HFF-Myc (cell line): ENCODE measurements around the gene PRSS38.
A peak's percentile ranks its signal among the peaks of the same experiment; 100 is the strongest.

Experiments
- DNase-seq: peaks from one replicate; pipeline ENCODE4 v3.0.0-alpha.2; 2011; ENCODE audit warnings: low read depth; ENCODE audit errors: extremely low read depth
- H3K4me3 ChIP-seq: replicated peaks from 2 replicates; pipeline ENCODE4 v1.5.1; 2011; ENCODE audit warnings: low read depth, mild to moderate bottlenecking, control low read depth, low read length
- CTCF ChIP-seq: IDR thresholded peaks from 2 replicates; pipeline ENCODE4 v1.5.1; 2012; ENCODE audit warnings: mild to moderate bottlenecking, low read depth, low read length, control low read depth; ENCODE audit errors: missing control alignments

Gene PRSS38

GRCh38 chr1:227789084-227790033, 26.1 kb upstream of the PRSS38 start:
- DNase-seq: no peak
- H3K4me3 ChIP-seq: peak overlapping the region; percentile 96
- peak; percentile 35 for TF ChIP-seq CTCF

- no peak for DNase-seq
- peak; percentile 0 for TF ChIP-seq CTCF
- H3K4me3 ChIP-seq: peak overlapping the region; percentile 96
These were observed 25.5 kb upstream of the PRSS38 start for GRCh38 chr1:227790034-227790400.

GRCh38 chr1:227790868-227791267, 24.6 kb upstream of the PRSS38 start:
- H3K4me3 ChIP-seq: no peak overlapping the region
- DNase-seq: no peak
- no peak for TF ChIP-seq CTCF

GRCh38 chr1:227791425-227792143, 23.9 kb upstream of the PRSS38 start:
- no peak overlapping the region for H3K4me3 ChIP-seq
- no peak for TF ChIP-seq CTCF
- no peak for DNase-seq

- no peak overlapping the region for H3K4me3 ChIP-seq
- TF ChIP-seq CTCF: peak; percentile 45
- DNase-seq: no peak
These were observed 23.0 kb upstream of the PRSS38 start for GRCh38 chr1:227792216-227793078.
